Amygdala (tissue), 56 donors: ENCODE data around the gene NFATC1.

Source experiments
- DNase-seq, 56 donors: peaks; one replicate each; lab custom pipeline; 2025; lab: John Stamatoyannopoulos, UW

NFATC1 gene

DNA sequence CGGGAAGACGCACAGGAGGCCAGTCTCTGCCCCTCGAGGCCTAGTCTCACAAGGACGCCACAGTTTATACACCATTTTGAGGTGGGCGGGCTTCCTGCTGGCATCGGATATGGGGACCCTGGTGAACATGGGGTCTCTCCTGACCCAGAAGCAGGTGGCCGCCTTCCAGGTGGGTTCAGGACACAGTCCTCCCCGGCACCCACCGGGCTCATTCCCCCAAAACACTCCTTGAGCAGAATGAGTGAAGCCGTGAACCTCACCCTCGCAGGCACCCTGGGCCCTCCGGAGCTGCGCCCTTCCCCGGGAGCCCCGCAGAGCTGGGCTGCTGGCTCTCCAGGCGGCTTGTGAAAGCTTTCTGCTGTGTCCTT is 6.5 kb downstream of the NFATC1 start:
- DNase-seq = no peak

- DNase-seq = peak in 46 of 56 donors; percentile 23 to 80 (median 52)
These were observed 7.4 kb downstream of the NFATC1 start for GRCh38 chr18:79402977-79403722.

GRCh38 chr18:79403723-79404566 is 8.2 kb downstream of the NFATC1 start:
- DNase-seq = no peak

GRCh38 chr18:79404567-79404910 is 8.8 kb downstream of the NFATC1 start:
- DNase-seq = no peak

DNA sequence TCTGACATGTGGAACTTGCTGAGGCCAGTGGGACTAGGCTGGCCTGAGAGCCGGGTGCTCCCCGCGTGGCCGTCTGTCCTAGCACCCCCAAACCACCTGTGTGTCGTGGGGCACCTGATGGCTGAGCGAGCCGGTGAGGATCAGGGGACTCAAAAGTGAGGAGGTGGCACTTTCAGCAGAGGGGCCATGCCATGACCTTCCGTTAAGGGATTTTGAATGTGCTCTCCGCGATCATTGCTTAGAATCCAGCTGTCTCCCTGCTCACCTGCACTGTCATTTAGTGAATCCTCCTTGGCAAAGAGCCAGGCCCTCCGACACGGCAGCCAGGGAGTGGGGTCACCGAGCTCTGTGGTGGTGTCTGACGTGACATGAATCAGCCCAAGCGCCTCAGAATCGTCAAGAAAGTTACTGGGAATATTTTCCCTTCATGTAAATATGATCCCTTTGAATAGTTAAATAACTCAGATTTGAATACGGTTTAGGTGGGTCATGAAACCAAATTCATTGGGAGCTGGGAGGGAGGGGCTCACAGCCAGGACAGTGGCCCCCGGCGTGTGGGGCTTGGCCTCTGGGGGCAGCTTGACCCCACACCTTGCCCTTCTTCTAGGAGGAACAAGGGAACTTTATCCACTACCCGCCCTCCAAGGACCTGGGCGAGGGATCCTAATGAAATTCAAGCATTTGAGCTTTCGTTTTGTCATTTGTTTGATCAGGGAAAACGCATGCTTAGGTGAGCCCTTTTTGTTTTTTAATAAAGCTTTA is 9.5 kb downstream of the NFATC1 start:
- DNase-seq = no peak

DNA sequence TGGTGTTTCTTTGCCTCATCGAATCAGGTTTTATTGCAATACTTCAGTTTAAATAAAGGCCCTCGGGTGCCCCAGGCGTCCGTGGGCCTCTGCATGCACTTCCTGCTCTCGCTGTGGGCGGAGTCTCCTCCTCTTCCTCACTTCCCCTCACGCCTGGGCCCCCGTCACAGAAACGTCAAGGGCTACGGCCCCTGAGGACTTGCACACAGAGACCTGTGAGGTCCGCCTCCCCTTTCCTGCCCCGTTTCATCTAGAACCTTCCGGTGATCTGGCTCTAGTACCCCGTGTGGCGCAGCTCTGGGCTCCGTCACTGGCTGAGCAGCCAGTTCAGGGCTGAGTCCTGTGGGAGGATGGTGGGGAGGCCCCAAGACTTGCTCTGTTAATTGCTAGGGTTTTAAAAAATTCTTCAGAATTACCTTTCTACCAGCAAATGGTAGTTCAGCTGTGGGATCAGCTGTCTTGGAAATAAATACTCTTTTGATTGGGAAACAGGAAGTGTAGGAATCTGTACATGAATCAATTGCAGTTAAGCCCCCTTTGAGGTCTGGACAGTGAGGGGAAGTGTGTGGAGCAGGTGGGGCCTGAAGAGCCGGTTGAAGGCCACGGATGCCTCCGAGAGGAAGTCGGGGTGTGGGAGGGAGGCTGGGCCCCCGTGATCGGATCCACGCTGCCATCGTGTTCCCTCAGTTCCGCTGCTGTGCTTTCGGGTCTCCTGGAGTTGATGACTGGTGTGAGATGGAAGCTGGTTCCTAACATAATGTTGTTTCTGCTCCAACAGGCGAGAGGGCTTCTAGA is 10.2 kb downstream of the NFATC1 start:
- DNase-seq = peak in 12 of 56 donors; percentile 3 to 51 (median 21)

GRCh38 chr18:79406708-79407107 is 11.0 kb downstream of the NFATC1 start:
- no peak for DNase-seq

DNA sequence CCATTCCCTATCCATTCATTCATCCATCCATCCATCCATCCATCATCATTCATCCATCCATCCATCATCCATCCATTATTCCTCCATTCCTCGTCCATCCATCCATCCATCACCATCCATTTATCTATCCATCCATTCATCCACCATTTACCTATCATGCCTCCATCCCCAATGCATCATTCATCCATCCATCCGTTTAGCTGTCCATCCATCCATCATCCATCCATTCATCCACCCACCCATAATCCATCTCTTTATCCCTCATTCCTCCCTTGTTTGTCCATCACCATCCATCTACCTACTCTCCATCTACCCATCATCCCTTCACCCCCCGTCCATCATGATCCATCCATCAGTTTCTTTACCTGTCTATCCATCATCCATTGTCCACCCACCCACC is 13.6 kb downstream of the NFATC1 start:
- DNase-seq = no peak

DNA sequence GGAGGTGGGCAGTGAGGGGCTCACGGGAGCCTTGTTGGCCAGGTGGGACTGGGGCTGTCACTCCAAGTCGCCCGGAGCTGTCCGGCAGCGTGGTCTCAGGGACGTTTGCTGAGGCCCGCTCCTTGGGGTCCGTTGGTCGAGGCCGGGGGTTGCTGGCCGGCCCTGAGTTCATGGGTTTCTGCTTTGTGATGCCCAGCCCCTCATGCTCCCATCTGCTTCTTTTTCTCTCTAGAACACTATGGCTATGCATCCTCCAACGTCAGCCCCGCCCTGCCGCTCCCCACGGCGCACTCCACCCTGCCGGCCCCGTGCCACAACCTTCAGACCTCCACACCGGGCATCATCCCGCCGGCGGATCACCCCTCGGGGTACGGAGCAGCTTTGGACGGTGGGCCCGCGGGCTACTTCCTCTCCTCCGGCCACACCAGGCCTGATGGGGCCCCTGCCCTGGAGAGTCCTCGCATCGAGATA is 14.5 kb downstream of the NFATC1 start:
- DNase-seq = no peak

GRCh38 chr18:79410731-79411613 is 15.2 kb downstream of the NFATC1 start:
- no peak for DNase-seq

GRCh38 chr18:79411614-79412526 is 16.1 kb downstream of the NFATC1 start:
- no peak for DNase-seq

GRCh38 chr18:79413025-79413424 is 17.3 kb downstream of the NFATC1 start:
- no peak for DNase-seq

GRCh38 chr18:79413426-79413825 is 17.7 kb downstream of the NFATC1 start:
- no peak for DNase-seq

DNA sequence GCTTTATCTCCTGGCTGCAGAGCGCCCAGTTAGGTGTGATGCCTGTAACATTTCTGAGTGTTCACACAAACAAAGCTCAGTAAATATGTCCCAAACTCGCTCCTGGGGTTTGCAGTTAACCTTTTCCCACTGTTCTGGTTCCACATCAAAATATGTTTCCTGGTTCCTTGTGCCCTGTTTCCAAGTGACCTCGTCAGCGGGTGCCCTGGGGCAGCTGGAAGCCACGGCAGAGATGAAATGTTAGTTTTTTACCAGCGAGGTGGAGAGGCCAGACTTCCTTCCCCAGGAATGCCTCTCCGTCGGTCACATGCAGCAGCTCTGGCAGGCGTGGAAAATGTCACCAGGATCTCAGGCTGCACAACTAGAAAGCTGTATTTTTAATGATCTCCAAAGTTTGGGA is 18.2 kb downstream of the NFATC1 start:
- DNase-seq = no peak

DNA sequence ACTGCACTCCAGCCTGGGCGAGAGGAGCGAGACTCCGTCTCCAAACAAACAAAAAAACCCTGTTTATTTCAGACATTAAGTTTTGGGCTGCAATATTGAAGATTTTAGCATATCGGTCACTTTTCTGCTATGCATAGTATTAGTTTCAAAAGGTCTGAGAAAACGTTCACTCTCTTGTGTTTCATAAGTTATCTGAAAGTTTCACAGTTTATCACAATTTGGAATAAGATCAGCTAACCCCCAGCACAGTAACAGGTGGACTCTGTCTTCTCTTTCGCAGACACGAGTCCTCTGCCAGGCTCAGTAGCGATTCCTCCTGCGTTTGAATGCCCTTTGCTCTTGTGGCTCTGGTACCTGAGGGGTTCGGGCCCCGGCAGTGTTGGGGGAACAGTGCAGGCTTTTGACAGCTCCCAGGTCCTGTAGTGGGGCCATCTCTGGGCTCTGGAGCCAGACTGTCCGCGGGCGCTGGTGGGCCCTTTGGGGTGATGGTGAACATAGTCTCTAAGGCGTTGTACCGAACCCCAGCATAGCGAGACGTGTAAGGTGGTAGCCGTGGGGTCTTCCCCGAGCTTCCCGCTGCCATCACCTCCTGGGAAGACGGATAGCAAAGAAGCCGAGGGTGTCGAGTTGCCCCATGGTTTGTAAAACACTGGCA is 20.4 kb downstream of the NFATC1 start:
- no peak for DNase-seq

- no peak for DNase-seq
These were observed 20.9 kb downstream of the NFATC1 start for GRCh38 chr18:79416677-79417052.

DNA sequence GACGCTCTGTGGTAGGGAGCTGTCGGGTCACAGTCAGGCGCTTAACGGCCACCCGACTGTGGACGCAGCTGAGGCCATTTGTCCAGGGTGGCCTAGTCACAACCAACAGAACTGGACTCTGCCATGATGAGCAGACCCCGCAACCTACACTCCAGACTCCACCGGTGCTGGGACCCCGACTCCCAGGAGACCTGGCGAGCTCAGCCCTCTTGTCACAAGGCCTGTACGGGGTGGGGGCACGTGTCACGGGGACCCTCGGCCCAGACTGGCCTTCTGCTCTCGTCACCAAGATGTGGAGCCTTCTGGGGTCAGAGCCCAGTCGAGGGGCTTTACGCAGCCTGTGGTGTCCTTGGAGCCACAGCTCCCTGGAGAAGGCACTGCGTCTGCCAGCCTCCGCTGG is 22.5 kb downstream of the NFATC1 start:
- DNase-seq = no peak

- DNase-seq = no peak
These were observed 22.9 kb downstream of the NFATC1 start for GRCh38 chr18:79418642-79419041.
